DND-41 (cell line): ENCODE results near the gene TBPL2.

Source experiments
- EZH2 ChIP-seq: IDR thresholded peaks from 3 replicates; pipeline ENCODE4 v1.6.1; 2012; ENCODE audit warnings: borderline replicate concordance, low read depth, mild to moderate bottlenecking, moderate library complexity, low read length, inconsistent platforms; ENCODE audit not compliant: severe bottlenecking
- TF ChIP-seq, protein P1 (sequence below): IDR thresholded peaks from 2 replicates; pipeline ENCODE4 v1.5.1; 2012; ENCODE audit warnings: borderline replicate concordance, low read length, moderate library complexity, mild to moderate bottlenecking; ENCODE audit not compliant: poor library complexity, severe bottlenecking; ENCODE audit errors: extremely low read depth

DNA sequence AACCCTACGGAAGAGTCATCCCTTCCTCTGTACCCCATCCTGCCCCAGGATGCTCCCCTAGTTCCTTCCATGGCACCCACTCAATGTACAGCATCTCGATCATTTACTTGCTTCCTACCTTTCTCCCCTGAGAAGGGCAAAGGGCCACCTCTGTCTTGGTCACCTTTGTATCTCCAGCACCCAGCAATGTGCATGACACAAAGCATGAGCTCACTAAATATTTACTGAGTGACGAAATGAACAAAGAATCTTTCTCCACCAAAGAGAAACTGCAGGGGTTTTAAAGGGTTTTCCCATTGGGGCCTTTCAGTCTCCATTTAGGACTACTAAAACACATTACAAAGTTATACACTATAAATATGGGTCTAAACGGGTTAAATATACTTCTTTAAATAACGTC lies 59.4 kb downstream of the TBPL2 start:
- TF ChIP-seq, protein P1, sequence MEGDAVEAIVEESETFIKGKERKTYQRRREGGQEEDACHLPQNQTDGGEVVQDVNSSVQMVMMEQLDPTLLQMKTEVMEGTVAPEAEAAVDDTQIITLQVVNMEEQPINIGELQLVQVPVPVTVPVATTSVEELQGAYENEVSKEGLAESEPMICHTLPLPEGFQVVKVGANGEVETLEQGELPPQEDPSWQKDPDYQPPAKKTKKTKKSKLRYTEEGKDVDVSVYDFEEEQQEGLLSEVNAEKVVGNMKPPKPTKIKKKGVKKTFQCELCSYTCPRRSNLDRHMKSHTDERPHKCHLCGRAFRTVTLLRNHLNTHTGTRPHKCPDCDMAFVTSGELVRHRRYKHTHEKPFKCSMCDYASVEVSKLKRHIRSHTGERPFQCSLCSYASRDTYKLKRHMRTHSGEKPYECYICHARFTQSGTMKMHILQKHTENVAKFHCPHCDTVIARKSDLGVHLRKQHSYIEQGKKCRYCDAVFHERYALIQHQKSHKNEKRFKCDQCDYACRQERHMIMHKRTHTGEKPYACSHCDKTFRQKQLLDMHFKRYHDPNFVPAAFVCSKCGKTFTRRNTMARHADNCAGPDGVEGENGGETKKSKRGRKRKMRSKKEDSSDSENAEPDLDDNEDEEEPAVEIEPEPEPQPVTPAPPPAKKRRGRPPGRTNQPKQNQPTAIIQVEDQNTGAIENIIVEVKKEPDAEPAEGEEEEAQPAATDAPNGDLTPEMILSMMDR: no peak
- no peak for TF ChIP-seq EZH2
